Activated effector memory CD4-positive, alpha-beta T cell treated with anti-CD3 and anti-CD28 coated beads, Interleukin-2, amount 50 U/mL, for 16 hours (primary cell): ENCODE data around the gene SCML1.
"Not testable (repeated sequence)": the region's sequence is repeated elsewhere in the genome, so short reads cannot be mapped to it uniquely, and the experiment has no call there.

Experiments used
- DNase-seq: peaks from one replicate; pipeline ENCODE4 v3.0.0-alpha.2; 2020

SCML1 gene

DNA sequence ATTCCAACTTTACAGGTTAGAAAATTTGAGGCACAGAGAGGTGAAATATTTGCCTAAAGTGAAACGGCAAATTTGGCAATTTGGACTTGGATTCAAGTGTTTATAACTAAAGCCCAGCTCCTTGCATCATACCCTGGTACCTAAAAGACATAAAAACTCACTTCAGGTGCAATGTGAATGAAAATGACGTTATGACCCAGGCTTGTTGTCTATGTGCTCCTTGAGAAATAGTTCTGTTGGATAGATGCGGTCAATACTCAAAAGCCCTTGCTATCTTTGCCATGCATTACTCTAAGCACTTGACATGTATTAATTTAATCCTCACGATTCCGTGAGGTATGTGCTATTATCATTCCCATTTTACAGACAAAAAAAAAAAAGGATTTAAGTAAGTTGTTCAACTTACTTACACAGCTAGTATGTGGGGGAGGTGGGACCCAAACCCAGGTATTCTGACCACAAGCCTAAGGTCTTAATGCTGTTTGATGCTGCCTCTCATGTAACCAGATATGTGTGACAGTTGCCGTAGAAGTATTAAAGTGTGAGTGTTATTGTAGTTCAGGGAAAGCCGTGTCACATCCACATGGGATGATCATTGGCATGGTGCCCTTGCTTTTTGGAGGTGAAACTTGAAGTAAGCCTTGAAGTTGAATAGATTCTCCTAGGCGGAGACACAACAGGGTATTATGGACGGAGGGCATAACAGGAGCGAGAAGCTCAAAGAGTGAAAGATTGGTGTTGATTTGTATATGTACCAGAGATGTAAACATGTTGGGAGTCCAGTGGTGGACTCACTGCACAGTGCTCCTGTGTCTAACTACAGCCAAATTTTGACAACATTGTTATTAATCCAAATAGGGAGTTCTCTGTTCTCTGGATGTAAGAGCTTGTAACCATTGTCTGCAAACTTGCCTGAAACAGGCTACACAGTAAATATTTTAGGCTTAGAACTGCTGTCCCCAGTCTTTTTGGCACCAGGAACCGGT is 3.1 kb downstream of the SCML1 start:
- no peak for DNase-seq

DNA sequence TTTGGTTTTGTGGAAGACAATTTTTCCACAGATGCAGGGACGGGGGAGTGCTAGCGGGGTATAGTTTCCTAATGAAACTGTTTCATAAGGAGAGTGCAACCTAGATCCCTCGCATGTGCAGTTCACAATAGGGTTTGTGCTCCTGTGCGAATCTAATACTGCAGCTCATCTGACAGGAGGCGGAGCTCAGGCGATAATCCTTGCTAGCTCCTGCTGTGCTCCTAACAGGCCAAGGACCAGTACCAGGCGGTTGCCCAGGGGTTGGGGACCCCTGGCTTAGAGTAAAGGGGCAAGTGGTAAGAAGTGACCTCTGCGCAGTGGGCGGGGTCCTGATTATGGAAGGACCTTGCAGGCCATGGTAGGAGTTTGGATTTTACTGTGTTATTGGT is 3.8 kb downstream of the SCML1 start:
- no peak for DNase-seq

DNA sequence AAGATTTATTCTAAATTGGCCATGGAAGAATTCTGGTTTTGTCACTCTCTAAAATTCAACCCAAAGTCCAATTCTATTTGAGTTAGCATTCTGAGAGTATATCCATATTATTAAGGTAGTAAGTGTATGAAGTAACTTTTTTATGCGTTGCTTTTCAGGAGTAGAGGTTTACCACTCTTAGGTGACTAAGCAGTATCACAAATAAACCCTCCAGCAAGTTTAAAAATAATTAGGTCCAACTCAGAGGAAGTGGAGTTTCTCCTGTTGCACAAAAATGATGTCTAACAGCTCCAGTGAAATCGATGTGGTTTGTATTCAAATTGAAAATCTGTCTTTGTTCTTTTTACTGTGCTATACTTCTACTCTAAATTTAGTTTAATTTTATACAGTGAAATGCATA is 6.6 kb downstream of the SCML1 start:
- DNase-seq = no peak

DNA sequence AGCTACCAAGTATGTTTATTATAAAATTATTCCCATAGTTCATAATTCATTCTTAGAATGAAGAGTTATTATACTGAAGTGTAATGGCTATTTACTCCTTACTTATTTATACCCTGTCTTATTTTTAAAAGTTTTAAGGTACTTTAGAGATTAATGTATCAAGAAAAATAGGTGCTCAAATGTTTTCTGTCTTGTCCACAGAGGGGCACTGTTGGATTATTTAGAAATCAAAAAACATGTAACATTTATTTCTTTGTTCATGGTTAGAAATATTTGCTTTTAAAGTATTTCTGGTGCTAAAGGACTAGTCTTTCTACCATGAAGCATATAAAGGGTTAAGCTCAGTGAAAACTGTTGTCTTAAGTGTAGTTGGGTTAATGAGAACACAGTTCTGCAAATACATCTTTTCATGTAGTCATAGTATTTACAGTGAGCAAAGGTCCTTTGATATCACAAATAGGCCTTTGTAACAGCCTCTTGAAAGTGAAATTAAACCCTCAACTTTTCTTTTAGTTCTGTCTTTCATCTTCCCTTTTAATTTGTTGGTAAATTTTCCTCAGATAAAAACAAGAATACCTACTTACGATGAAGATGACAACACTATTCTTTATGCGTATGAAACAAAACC is 7.7 kb downstream of the SCML1 start:
- no peak for DNase-seq

DNA sequence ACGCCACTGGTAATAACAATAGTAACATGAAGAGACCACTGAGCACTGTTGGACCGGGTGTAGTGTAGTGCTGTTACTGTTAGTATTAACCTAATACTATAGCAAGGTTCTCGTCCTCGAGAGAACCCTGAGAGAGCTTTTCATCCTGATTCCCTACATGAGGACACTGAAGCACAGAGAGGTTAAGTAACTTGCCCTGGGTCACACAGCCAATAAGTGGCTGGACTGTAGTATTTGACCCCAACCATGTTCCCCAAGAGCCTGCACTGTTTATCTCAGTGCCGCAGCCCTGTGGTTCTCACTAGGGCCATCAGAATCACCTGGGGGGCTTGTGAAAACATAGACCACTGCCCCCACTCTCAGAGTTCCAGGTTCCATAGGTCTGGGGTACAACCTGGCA is 10.4 kb downstream of the SCML1 start:
- no peak for DNase-seq

DNA sequence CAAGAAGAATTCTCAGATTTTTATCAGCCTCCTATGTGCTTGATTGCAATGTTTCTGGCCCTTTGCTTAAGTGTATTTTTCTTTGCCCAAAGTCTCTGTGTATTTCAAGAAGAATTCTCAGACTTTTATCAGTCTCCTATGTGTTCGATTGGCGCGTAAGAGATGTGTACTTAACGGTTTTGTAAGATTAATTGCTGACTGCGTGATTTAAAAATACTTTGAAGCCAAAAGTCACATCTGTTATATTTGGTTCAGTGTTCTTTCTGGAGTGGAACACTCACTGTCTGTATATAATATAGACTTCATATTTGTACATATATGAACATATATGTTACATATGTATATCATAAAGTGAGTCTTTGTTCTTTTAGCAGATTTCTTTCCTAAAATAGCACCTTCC is 11.4 kb downstream of the SCML1 start:
- no peak for DNase-seq

DNA sequence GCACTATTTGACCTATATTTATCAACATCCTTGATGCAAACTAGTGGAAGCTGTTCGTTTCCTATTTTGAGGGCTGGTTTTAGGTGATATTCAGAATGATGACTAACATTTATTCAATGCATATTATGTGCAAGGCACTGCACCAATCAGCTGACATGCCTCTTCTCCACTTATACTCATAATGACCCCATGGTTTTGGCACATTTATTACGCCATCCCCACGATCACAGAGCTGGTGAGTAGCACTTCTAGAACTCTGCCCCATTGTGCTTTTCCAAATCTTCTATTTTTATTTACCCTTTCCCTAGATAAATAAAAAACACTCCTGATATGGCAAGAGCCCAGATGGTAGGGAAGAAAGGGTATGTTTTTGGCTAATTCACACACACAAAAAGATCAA is 13.1 kb downstream of the SCML1 start:
- no peak for DNase-seq

DNA sequence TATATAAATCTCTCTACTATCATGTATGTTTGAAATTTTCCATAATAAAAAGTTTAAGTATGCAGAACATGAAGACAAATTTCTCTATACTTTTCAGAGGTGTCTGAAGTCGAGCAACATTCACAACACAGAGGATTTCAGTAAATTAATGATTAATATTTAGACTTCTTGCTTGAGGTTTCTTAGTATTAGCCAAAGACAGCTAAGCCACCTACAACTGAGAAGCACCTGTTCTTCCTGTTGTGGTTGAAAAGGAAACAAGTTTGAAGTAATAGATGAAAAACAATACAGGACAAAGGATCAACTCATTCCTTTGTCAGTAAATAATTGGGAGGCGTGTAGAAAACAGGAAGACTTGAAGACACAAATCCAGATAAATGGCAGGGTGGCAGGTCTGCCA is 21.1 kb downstream of the SCML1 start:
- DNase-seq = no peak

DNA sequence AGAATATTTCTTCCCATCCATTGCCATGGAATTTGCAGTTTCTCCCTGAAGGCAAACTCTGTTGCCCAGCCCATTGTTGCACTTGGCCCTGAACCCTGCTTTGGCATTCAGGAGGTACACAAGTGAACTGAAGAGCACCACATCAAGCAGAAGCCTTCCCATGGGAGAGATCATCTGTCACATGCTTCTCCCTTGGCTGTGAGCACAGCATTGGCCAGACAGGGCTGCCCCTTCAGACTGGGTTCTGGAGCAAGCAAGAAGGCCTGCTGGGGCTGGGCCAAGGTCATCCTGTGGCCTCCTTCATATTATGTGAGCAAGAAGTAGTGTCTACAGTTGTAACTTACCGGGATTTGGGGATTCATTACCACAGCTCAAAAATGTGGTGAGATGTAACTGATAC is 22.7 kb downstream of the SCML1 start:
- no peak for DNase-seq

DNA sequence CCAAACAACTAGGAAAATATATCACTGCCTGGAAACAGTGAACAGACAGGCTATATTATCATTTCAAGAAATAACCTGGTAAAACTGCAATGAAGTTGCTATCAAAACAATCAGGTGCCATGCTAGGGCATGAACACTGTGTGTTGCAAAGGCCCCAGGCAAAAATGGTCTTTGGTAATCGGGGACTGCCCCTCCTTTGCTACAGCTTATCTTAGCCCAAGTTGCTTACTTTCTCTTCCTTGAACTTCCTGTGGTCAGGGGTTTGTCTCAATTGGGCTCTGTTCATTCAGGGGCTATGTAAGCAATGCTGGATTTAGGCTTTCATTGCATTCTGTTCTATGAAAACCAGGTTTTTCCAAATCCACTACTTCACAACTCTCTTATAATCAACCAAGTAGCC is 30.4 kb downstream of the SCML1 start:
- DNase-seq = no peak

DNA sequence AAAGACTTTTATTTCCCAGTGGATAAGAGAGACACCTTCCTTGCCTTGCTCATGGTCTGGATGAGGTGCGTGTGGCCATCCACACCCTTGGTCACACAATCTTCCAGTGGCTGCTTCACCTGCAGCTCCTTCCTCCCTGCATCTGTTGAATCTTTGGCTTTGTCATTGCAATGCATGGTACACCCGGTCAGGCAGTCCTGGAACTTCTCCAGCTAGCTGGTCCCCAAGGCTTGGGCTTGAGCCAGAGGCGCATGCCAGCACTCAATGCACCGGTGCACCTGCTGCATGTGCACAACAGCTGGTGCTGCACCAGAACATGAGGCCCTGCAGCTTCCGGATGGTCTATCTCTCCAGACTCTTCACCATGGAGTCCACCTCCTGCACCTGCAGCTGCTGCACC is 31.7 kb downstream of the SCML1 start:
- no peak for DNase-seq

DNA sequence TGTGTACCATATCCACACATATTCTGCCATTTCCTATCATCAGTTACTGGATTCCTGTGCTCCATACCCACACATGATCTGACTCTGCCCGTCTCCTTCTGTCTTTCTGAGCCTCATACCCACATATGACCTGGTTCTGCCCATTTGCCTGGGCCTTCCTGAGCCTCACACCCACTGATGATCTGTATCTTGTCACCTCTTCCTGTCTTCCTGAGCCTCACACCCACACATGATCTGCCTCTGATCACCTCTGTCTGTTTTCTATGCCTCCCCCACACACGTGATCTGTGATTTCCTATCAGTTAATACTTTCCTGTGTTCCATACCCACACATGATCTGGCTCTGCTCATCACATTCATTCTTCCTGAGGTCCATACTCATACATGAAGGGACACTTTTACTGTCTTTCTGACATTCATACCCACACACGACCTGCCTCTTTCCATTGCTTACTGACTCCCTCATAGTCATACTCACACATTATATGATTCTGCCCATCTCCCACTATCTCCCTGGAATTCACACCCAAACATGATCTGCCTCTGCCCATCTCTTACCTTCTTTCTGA is 32.5 kb downstream of the SCML1 start:
- DNase-seq = no peak

DNA sequence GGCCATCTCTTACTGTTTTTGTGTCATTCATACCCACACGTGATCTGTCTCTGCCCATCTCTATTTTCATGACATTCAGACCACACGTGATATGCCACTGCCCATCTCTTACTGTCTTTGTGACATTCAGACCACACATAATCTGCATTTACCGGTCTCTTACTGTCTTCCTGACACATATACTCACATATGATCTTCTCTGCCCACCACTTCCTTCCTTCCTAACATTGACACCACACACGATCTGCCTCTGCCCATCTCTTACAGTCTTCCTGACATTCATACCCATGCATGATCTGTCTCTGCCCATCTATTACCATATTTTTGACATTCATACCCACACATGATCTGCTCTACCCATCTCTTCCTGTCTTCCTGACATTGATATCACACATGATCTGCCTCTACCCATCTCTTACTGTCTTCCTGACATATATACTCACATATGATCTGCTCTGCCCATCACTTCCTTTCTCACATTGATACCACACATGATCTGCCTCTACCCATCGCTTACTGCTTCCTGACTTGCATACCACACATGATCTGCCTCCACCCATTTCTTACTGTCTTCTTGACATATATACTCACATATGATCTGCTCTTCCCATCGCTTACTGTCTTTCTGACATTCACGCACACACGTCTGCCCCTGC is 36.1 kb downstream of the SCML1 start:
- DNase-seq = no peak

DNA sequence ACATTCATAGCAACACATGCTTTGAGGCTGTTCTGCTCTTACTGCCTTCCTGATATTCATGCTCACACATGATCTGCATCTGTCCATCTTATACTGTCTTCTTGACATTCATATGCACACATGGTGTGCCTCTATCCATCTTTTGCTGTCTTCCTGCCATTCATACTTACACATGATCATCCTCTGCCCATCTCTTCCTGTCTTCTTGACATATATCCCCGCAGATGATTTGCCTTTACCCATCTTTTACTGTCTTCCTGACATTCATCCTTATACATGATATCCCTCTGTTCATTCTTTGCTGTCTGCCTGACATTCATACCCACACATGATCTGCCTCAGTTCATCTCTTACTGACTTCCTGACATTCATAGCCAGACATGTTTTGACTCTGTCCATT is 36.8 kb downstream of the SCML1 start:
- no peak for DNase-seq

DNA sequence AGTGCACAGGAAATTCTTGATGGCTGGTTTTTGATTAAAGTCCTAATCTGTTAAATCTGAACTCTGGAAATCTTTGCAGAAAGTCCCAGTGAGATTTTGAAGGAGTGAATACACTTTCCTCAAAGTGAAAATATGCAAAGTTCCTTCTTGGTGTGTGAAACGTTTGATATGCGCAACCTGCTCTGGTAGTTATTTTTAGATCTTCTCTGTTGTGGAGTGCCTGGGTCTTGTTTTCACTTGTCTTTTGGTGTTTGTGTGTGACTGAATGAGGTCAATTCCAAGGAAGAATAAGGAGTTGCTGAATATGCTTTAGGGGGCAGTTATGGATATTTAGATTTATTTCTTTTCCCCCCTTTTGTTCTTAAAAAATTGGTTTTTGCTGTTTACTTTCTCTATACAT is 41.7 kb downstream of the SCML1 start:
- DNase-seq = no peak

DNA sequence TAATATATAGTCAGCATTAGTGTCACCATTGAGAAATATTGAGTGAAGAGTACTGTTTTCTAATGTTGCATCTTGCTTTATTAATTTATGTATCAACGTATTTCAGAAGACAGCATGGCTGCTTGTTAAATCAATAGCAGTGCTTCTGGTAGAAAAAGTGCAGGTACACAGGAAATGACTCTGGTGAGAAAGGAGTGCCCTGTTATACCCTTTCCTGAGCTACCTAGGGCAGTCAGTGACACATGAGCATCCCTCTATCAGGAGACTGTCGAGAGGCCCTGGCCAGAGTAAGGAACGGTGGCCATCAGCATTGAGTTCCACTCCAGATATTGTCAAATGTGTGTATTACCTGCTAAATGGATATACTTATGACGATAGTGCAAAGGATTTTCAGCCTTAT is 42.1 kb downstream of the SCML1 start:
- no peak for DNase-seq

DNA sequence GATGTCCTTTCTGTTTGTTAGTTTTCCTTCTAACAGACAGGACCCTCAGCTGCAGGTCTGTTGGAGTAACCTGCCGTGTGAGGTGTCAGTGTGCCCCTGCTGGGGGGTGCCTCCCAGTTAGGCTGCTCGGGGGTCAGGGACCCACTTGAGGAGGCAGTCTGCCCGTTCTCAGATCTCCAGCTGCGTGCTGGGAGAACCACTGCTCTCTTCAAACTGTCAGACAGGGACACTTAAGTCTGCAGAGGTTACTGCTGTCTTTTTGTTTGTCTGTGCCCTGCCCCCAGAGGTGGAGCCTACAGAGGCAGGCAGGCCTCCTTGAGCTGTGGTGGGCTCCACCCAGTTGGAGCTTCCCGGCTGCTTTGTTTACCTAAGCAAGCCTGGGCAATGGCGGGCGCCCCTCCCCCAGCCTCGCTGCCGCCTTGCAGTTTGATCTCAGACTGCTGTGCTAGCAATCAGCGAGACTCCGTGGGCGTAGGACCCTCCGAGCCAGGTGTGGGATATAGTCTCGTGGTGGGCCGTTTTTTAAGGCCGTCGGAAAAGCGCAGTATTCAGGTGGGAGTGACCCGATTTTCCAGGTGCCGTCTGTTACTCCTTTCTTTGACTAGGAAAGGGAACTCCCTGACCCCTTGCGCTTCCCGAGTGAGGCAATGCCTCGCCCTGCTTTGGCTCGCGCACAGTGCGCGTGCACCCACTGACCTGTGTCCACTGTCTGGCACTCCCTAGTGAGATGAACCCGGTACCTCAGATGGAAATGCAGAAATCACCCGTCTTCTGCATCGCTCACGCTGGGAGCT is 49.5 kb downstream of the SCML1 start:
- not testable (repeated sequence) for DNase-seq

DNA sequence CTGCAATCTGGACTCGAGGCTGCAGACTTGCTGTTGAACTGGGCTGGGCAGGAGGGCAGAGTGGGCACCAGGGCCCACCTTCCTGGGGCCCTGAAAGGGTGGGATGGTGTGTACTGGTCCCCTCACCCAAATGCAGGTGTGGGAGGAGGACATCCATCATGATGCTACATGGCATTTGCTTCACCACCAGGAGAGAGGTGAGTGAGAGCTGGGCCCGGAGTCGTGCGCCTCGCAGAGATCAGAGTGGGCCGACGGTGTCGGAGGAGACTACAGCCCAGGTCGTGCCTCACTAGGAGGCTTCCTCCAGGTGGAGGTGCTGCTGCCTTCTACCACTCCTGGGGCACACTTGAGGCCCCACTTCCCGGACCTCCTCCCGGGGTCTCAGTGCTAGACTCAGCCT is 50.3 kb downstream of the SCML1 start:
- DNase-seq = no peak

DNA sequence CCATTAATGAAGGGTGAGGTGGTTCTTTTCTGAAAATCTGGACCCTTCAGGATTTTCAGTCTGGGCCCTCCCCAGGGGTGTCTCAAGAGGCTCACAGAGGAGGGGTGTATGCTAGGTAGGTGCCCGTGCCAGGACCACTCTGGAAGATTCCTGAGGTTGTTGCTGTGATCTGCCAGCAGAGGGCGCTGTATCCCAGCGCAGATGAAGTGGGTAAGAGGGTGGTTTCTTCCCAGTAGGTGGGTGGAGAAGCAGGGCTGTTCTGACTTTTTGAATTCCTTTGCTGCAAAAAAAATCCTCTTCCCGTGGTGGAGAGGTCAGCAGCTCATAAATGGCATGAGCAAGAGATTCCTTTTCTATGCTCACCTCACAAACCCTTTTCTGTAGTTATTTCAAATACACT is 51.1 kb downstream of the SCML1 start:
- peak; percentile 74 for DNase-seq

DNA sequence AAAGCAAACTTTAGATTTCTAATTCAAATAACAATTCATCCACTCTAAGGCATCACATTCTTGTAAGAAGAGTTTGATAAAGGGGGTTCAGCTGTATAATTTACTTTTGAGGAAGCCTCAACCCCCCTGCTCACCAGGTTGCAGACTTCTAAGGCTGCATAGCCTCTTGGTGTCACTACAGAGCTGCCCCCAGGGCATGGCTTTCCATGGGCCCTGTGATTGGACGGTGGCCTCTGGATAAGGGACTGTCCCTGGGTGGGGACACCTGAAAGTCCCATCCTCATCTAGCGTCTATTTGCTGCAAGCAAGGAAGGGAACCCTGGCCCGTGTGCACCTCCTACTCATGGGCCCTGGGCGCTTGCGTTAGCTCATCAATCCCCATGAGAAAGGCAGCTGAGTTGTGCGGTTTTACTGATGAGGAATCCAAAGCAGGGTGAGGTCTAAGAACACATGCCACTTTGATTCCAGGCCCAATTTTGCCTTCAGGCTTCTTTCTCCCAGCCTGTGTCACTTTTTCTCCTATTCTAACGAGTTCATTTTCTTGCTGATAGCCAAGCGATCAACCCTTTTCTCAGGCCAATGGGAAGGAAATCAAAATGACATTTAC is 51.8 kb downstream of the SCML1 start:
- no peak for DNase-seq

DNA sequence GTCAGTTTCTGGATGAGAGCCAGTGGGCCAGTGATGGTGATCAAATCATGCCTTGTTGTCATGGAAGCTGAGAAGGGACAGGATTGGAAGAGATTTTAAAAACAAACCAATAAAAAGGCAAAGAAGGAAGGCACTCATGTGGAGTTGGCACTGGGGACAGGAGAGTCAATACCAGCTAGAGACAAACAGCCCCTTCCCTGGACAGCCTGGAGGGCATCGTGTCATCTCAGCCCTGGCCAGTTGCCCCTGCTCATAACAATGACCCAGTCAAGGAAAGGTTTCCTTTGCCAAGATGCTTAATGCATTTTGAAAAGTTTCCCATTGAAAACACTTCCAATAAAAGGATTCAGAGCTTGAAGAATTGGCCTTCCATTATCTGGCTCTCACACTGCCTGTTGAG is 55.5 kb downstream of the SCML1 start:
- no peak for DNase-seq

DNA sequence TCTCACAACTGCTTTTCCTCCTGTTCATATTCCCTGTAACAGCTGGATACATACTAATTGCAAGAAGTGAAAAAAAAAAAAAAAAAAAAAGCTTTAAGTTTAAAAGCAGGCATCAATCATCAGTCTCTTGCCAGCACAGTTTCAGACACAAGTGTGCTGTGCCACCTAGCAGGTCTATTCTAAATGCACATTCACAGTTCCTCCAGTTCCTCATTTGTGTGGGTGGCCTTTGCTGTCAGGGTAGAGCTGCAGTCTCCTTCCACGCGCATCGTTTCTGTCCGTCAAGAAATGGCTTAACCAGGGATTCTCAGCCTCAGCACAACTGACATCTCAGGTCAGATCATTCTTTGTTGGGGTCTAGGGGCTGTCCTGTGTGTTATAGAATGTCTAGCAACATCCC is 61.6 kb downstream of the SCML1 start:
- DNase-seq = no peak
